Lower leg skin (tissue), 3 donors: ENCODE measurements around the gene RAB39B.

Experiments used
- POLR2A ChIP-seq, 2 donors: fragments of 450-650 bp; IDR thresholded peaks; one replicate each; pipeline ENCODE4 v1.6.1; 2016 to 2017; ENCODE audit warnings: antibody characterized with exemption in 2 of 2, mild to moderate bottlenecking in 1 of 2, moderate library complexity in 1 of 2
- TF ChIP-seq, protein P1 (sequence below), 3 donors: fragments of 450-650 bp; IDR thresholded peaks; one replicate each; pipeline ENCODE4 v1.5.1; 2016; ENCODE audit warnings: antibody characterized with exemption in 3 of 3, mild to moderate bottlenecking in 3 of 3, moderate library complexity in 2 of 3

DNA sequence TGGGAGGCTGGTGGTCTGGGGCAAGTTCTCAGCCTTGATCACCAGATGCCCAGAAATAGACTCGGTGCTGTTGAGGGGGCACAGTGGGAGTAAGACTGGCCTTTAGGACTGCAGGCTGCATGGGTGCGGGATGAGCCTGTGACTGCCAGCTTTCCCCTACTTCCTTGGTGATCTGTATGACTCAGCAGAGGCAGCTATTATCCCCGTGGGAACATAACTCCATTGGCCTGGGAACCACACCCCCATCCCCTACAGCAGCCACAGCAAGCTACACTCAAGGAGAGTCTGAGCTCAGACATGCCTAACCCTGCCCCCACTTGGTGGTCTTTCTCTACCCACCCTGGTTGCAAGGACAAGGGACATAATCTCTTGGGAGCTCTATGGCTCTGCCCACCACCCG, 49.5 kb upstream of the RAB39B start:
- TF ChIP-seq, protein P1, sequence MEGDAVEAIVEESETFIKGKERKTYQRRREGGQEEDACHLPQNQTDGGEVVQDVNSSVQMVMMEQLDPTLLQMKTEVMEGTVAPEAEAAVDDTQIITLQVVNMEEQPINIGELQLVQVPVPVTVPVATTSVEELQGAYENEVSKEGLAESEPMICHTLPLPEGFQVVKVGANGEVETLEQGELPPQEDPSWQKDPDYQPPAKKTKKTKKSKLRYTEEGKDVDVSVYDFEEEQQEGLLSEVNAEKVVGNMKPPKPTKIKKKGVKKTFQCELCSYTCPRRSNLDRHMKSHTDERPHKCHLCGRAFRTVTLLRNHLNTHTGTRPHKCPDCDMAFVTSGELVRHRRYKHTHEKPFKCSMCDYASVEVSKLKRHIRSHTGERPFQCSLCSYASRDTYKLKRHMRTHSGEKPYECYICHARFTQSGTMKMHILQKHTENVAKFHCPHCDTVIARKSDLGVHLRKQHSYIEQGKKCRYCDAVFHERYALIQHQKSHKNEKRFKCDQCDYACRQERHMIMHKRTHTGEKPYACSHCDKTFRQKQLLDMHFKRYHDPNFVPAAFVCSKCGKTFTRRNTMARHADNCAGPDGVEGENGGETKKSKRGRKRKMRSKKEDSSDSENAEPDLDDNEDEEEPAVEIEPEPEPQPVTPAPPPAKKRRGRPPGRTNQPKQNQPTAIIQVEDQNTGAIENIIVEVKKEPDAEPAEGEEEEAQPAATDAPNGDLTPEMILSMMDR (IDR thresholded peaks at IDR 0.05), result no peak
- no peak for TF ChIP-seq POLR2A (IDR thresholded peaks at IDR 0.05)
